CD14-positive monocyte (primary cell): ENCODE data around the gene AAMP. TPM values are rescaled to one million over a fixed set of nuclear protein-coding genes. Genes with fewer than 3 reads are reported as not detected.
A peak's percentile ranks its signal among the peaks of the same experiment; 100 is the strongest.

ENCODE experiments used
- DNase-seq, 3 donors: peaks; one replicate each; pipeline ENCODE4 v3.0.0-alpha.2; 2011 to 2022
- H2AFZ ChIP-seq: 2 replicates; pipeline ENCODE4 v1.6.0; 2012; ENCODE audit warnings: mild to moderate bottlenecking, low read depth, low read length, inconsistent platforms; ENCODE audit not compliant: insufficient read depth, poor library complexity, severe bottlenecking
- H3K27ac ChIP-seq, 2 donors: 1 replicate in 1 of 2; 2 replicates in 1 of 2; pipeline ENCODE4 v1.5.1; 2012 to 2013; ENCODE audit warnings: low read length in 2 of 2, control low read depth in 1 of 2, inconsistent platforms in 1 of 2, low read depth in 1 of 2, mild to moderate bottlenecking in 1 of 2
- H3K27me3 ChIP-seq, 2 donors: one replicate each; pipeline versions ENCODE4 v1.6.0 to v1.6.1; 2011 to 2013; ENCODE audit warnings: low read length in 2 of 2; ENCODE audit not compliant: control insufficient read depth in 2 of 2, insufficient read depth in 2 of 2
- H3K36me3 ChIP-seq, 2 donors: replicated peaks in 1 of 2; 1 replicate in 1 of 2; 2 replicates in 1 of 2; pipeline versions ENCODE4 v1.5.1 to v1.6.1; 2012 to 2013; ENCODE audit warnings: low read length in 2 of 2, control low read depth in 1 of 2, inconsistent platforms in 1 of 2, mild to moderate bottlenecking in 1 of 2; ENCODE audit not compliant: insufficient read depth in 2 of 2, control insufficient read depth in 1 of 2
- H3K4me1 ChIP-seq, 2 donors: 1 replicate in 1 of 2; 2 replicates in 1 of 2; pipeline versions ENCODE4 v1.5.1 to v1.6.1; 2012 to 2013; ENCODE audit warnings: low read length in 2 of 2, control low read depth in 1 of 2, inconsistent platforms in 1 of 2, mild to moderate bottlenecking in 1 of 2, moderate library complexity in 1 of 2; ENCODE audit not compliant: insufficient read depth in 2 of 2, control insufficient read depth in 1 of 2
- H3K4me2 ChIP-seq: replicated peaks from 2 replicates; pipeline ENCODE3; 2012; ENCODE audit warnings: low read length, moderate library complexity, mild to moderate bottlenecking; ENCODE audit not compliant: poor library complexity, severe bottlenecking; ENCODE audit errors: extremely low read depth
- H3K4me3 ChIP-seq, 3 experiments: fragments of 200-600 bp in 1 of 3; sonication (generic) in 1 of 3; replicated peaks in 1 of 3; 1 replicate in 2 of 3; 2 replicates in 1 of 3; pipeline ENCODE4 v1.5.1; 2011 to 2013; ENCODE audit warnings: low read length in 3 of 3, mild to moderate bottlenecking in 3 of 3, control low read depth in 2 of 3, low read depth in 2 of 3, inconsistent platforms in 1 of 3, moderate library complexity in 1 of 3
- H3K79me2 ChIP-seq: 2 replicates; pipeline ENCODE4 v1.6.0; 2012; ENCODE audit warnings: mild to moderate bottlenecking, control low read depth, inconsistent platforms, low read length, moderate library complexity; ENCODE audit not compliant: insufficient read depth
- H3K9ac ChIP-seq: 2 replicates; pipeline ENCODE4 v1.6.0; 2017; ENCODE audit warnings: low read length, mild to moderate bottlenecking; ENCODE audit not compliant: insufficient read depth, poor library complexity, severe bottlenecking
- H3K9me3 ChIP-seq, 2 donors: replicated peaks in 1 of 2; 1 replicate in 1 of 2; 2 replicates in 1 of 2; pipeline versions ENCODE4 v1.5.1 to v1.6.1; 2012 to 2013; ENCODE audit warnings: low read length in 2 of 2, control low read depth in 1 of 2; ENCODE audit not compliant: control insufficient read depth in 1 of 2, insufficient read depth in 1 of 2
- H4K20me1 ChIP-seq: 2 replicates; pipeline ENCODE4 v1.6.0; 2012; ENCODE audit warnings: mild to moderate bottlenecking, low read length, control low read depth, moderate library complexity; ENCODE audit not compliant: insufficient read depth
- H3K27ac Mint-ChIP-seq, 7 donors: one replicate each; pipeline ENCODE4 v1.8.0; 2020; ENCODE audit warnings: mild to moderate bottlenecking in 7 of 7, mixed read lengths in 7 of 7, moderate library complexity in 6 of 7, inconsistent platforms in 2 of 7
- H3K27me3 Mint-ChIP-seq, 3 donors: one replicate each; pipeline ENCODE4 v1.8.0; 2021 to 2022; ENCODE audit warnings: low read depth in 3 of 3, mild to moderate bottlenecking in 3 of 3, mixed read lengths in 3 of 3, moderate library complexity in 3 of 3, inconsistent platforms in 1 of 3
- H3K36me3 Mint-ChIP-seq, 2 donors: one replicate each; pipeline ENCODE4 v1.8.0; 2020; ENCODE audit warnings: mixed read lengths in 2 of 2, inconsistent platforms in 1 of 2, mild to moderate bottlenecking in 1 of 2
- H3K4me1 Mint-ChIP-seq: one replicate; pipeline ENCODE4 v1.8.0; 2020; ENCODE audit warnings: mild to moderate bottlenecking, mixed read lengths
- H3K4me3 Mint-ChIP-seq, 2 donors: one replicate each; pipeline ENCODE4 v1.8.0; 2020; ENCODE audit warnings: mild to moderate bottlenecking in 2 of 2, mixed read lengths in 2 of 2, moderate library complexity in 1 of 2
- H3K9me3 Mint-ChIP-seq, 7 donors: one replicate each; pipeline ENCODE4 v1.8.0; 2020 to 2022; ENCODE audit warnings: mixed read lengths in 7 of 7, mild to moderate bottlenecking in 6 of 7, moderate library complexity in 6 of 7, inconsistent platforms in 2 of 7
- WGBS: methylation state at CpG from one replicate; pipeline ENCODE4 v1.1.5; 2013; ENCODE audit warnings: missing lambda C conversion rate; ENCODE audit not compliant: insufficient coverage; 5-methylcytosine and 5-hydroxymethylcytosine counted together
- intact Hi-C, 2 donors: fragments of 100-400 bp; cut with micrococcal nuclease; formaldehyde crosslinking; loops; one replicate each; pipeline versions ENCODE4 v1.15.0 to v1.15.1; 2023
- polyA plus RNA-seq, 3 donors: library from polyadenylated mRNA; depleted of rRNA in 1 of 3; unstranded in 2 of 3; stranded (reverse) in 1 of 3; fragments of 300-500 nt in 2 of 3; fragments of >200 nt in 1 of 3; fragmentation: Illumina TruSeq in 2 of 3; gene quantifications; 1 replicate in 2 of 3; 2 replicates in 1 of 3; pipeline ENCODE4 v1.2.3, GENCODE V29; 2012 to 2021
- TF ChIP-seq, protein P1 (sequence below): fragments of 200-600 bp; IDR thresholded peaks from one replicate; pipeline ENCODE4 v1.8.0; 2022; ENCODE audit warnings: antibody characterized with exemption, mild to moderate bottlenecking

The AAMP gene
- polyA plus RNA-seq, 3 donors: 90.8 to 108 (median 98.7) TPM

DNA sequence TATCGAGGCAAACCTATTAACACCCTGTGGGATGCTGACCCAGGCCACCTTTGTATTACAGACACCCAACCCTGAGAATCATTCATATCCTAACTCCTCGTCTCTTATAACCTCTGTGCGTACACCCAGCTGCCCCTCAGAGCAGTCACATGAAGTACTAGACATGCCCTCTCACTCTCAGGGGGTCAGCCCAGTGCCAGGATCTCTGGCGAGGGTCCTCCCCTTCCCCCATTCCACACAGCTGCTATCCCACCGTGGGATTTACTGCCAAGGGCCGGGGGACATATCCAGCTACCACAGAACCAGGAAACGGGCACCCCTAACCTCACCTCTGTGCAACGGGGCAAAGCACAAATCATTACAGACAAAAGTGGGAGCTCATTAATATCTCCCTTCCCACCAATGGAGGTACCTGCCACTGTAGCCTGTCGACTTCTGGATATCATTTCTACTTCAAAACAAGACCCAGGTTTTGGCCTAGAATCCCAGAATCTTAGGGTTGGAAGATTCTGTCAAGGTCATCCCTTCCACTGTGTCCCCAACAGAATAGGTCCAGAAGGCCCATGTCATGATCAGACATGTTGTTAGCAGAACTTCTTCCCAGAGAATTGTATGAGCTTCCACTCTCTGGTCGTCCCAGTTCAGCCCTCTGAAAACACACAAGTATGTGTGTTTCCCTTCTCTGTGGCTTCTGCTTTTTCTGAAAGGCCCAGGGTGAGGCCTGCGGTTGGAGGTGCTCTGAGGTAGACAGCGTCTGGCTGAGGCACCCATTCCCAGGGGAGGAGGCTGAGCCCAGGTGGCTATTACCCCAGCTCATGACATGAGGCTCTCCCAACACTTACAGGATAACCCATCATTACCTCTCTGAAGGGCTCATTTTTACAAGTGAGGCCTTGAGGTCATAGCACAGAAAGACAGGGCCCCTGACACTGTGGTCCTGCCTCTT is 20.7 kb upstream of the AAMP start:
- Mint-ChIP-seq H3K27ac (peak overlapping the region; percentile 96 to 99 (median 98)), H3K4me1 (peaks cover 82% of the 10 kb centered on the region), H3K36me3 (peaks cover 7 to 21% of the 10 kb centered on the region in 2 donors), H3K27me3 (peaks cover 0 to 2% (median 2%) of the 10 kb centered on the region in 3 donors), H3K9me3 (peaks cover 0 to 4% (median 0%) of the 10 kb centered on the region in 7 donors), H3K4me3 (peak overlapping the region; percentile 92 to 97)
- H3K4me1 ChIP-seq: peaks cover 82 to 91% of the 10 kb centered on the region in 2 donors
- H3K9me3 ChIP-seq: no peaks in the 10 kb centered on the region
- H3K36me3 ChIP-seq: peaks cover 2 to 3% of the 10 kb centered on the region in 2 donors
- TF ChIP-seq, protein P1, sequence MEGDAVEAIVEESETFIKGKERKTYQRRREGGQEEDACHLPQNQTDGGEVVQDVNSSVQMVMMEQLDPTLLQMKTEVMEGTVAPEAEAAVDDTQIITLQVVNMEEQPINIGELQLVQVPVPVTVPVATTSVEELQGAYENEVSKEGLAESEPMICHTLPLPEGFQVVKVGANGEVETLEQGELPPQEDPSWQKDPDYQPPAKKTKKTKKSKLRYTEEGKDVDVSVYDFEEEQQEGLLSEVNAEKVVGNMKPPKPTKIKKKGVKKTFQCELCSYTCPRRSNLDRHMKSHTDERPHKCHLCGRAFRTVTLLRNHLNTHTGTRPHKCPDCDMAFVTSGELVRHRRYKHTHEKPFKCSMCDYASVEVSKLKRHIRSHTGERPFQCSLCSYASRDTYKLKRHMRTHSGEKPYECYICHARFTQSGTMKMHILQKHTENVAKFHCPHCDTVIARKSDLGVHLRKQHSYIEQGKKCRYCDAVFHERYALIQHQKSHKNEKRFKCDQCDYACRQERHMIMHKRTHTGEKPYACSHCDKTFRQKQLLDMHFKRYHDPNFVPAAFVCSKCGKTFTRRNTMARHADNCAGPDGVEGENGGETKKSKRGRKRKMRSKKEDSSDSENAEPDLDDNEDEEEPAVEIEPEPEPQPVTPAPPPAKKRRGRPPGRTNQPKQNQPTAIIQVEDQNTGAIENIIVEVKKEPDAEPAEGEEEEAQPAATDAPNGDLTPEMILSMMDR: no peak
- 31% methylated on average over 11 of the region's 12 CpGs for WGBS
- peak overlapping the region; percentile 70 to 90 (median 83) for H3K4me3 ChIP-seq
- peaks cover 30% of the 10 kb centered on the region for H4K20me1 ChIP-seq
- H3K9ac ChIP-seq: peak overlapping the region; percentile 95
- peaks cover 66% of the 10 kb centered on the region for H3K79me2 ChIP-seq
- peak in 2 of 3 donors; percentile 58 to 69 for DNase-seq
- H3K4me2 ChIP-seq: peak overlapping the region; percentile 95
- H3K27ac ChIP-seq: peak overlapping the region; percentile 94 to 96
- no peak overlapping the region for H2AFZ ChIP-seq
- intact Hi-C loops: loop anchor here (2.0 to 5.0 kb wide), 3 partner anchors 92 to 108 kb away; partner anchors contain the start of genes CTDSP1 (in 2 of the 2) and SLC11A1 (in 1 of the 2)
- H3K27me3 ChIP-seq: no peaks in the 10 kb centered on the region

DNA sequence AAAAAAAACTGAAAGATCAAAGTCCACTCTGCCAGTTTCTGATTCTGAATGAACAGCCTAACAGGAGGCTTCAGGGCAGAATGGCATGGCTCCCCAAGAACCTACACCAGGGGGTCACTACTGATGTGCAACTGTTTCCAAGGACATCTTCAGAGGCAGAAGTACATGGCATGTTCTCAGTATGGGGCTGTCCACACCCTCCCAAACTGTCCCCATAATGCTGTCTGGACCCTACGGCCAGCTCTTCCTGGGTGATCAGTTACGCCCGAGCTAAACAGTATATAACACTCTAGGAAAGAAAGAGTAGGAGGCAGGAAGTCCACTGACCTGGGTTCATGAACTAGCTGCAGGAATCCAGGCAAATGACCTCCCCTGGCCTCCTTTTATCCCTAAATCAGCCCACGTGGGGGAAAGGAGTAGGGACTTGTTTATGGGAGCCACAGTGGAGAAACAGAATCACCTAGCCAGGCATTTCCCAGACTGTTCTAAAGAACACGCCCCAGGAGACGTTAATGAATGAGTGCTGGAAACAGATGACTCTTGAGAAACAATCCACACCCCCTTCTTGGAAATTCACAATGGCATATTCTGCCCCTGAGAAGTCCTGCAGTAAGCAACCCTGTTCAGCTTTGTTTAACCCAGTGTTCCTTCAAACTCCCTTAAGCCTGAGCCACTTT is 19.8 kb upstream of the AAMP start:
- Histone ChIP-seq H4K20me1 (peaks cover 38% of the 10 kb centered on the region), H3K36me3 (peaks cover 6 to 11% of the 10 kb centered on the region in 2 donors), H2AFZ (no peak overlapping the region), H3K27me3 (no peaks in the 10 kb centered on the region), H3K4me2 (peak overlapping the region; percentile 95), H3K9ac (no peak overlapping the region), H3K9me3 (no peaks in the 10 kb centered on the region), H3K4me3 (peak overlapping the region in 1 of 3 experiments; percentile 90), H3K27ac (peak overlapping the region; percentile 94 to 96), H3K79me2 (peaks cover 74% of the 10 kb centered on the region), H3K4me1 (peaks cover 87 to 99% of the 10 kb centered on the region in 2 donors)
- peak overlapping the region; percentile 3 to 98 (median 97) for H3K27ac Mint-ChIP-seq
- peaks cover 88% of the 10 kb centered on the region for H3K4me1 Mint-ChIP-seq
- peaks cover 13 to 29% of the 10 kb centered on the region in 2 donors for H3K36me3 Mint-ChIP-seq
- TF ChIP-seq, protein P1: no peak
- peaks cover 0 to 2% (median 0%) of the 10 kb centered on the region in 3 donors for H3K27me3 Mint-ChIP-seq
- no peak for DNase-seq
- peak overlapping the region; percentile 92 to 97 for H3K4me3 Mint-ChIP-seq
- intact Hi-C loops: loop anchor here (2.0 to 5.0 kb wide), 3 partner anchors 93 to 109 kb away; partner anchors contain the start of genes CTDSP1 (in 2 of the 2) and SLC11A1 (in 1 of the 2)
- 21% methylated on average over 2 of the region's 6 CpGs for WGBS
- H3K9me3 Mint-ChIP-seq: peaks cover 0 to 4% (median 0%) of the 10 kb centered on the region in 7 donors
